Astrocyte (in vitro differentiated cells and primary cell): Measurements from ENCODE around the gene GAPT. TPM values are rescaled to one million over a fixed set of nuclear protein-coding genes. Genes with fewer than 3 reads are reported as not detected.
A peak's percentile ranks its signal among the peaks of the same experiment; 100 is the strongest.

Experiments used
- DNase-seq: peaks from one replicate; pipeline ENCODE4 v3.0.0-alpha.2; 2010; ENCODE audit warnings: low read depth
- FAIRE-seq: peaks from 2 replicates; lab custom pipeline; 2011; peaks lifted over from hg19 to GRCh38; lab: Jason Lieb, UNC
- H2AFZ ChIP-seq: 2 replicates; pipeline ENCODE4 v1.6.0; 2012; ENCODE audit warnings: low read depth, low read length, inconsistent platforms
- H3K27ac ChIP-seq: 2 replicates; pipeline ENCODE4 v1.5.1; 2011; ENCODE audit warnings: low read depth, low read length, inconsistent platforms
- H3K27me3 ChIP-seq: 2 replicates; pipeline ENCODE4 v1.6.0; 2011; ENCODE audit warnings: low read length, inconsistent platforms; ENCODE audit not compliant: insufficient read depth
- H3K36me3 ChIP-seq: 2 replicates; pipeline ENCODE4 v1.5.1; 2011; ENCODE audit warnings: low read length, inconsistent platforms; ENCODE audit not compliant: insufficient read depth
- H3K4me1 ChIP-seq: 2 replicates; pipeline ENCODE4 v1.5.1; 2011; ENCODE audit warnings: low read length, inconsistent platforms; ENCODE audit not compliant: insufficient read depth
- H3K4me2 ChIP-seq: 2 replicates; pipeline ENCODE4 v1.6.0; 2012; ENCODE audit warnings: low read length, inconsistent platforms
- H3K4me3 ChIP-seq: 2 replicates; pipeline ENCODE4 v1.5.1; 2011; ENCODE audit warnings: low read depth, mild to moderate bottlenecking, low read length, inconsistent platforms; ENCODE audit not compliant: insufficient read depth
- H3K79me2 ChIP-seq: 2 replicates; pipeline ENCODE4 v1.6.0; 2012; ENCODE audit warnings: mild to moderate bottlenecking, low read length, inconsistent platforms; ENCODE audit not compliant: insufficient read depth
- H3K9ac ChIP-seq: 2 replicates; pipeline ENCODE4 v1.6.0; 2012; ENCODE audit warnings: mild to moderate bottlenecking, low read length, inconsistent platforms
- H3K9me3 ChIP-seq: 2 replicates; pipeline ENCODE4 v1.5.1; 2012; ENCODE audit warnings: low read depth, mild to moderate bottlenecking, low read length, inconsistent platforms; ENCODE audit not compliant: insufficient read depth
- H4K20me1 ChIP-seq: 2 replicates; pipeline ENCODE4 v1.6.0; 2012; ENCODE audit warnings: low read length, inconsistent platforms; ENCODE audit not compliant: insufficient read depth
- H3K27ac Mint-ChIP-seq: one replicate; pipeline ENCODE4 v1.8.0; 2021; ENCODE audit warnings: mild to moderate bottlenecking, mixed read lengths; ENCODE audit not compliant: unreplicated experiment
- H3K27me3 Mint-ChIP-seq: one replicate; pipeline ENCODE4 v1.8.0; 2021; ENCODE audit warnings: low read depth, mixed read lengths; ENCODE audit not compliant: unreplicated experiment
- H3K36me3 Mint-ChIP-seq: one replicate; pipeline ENCODE4 v1.8.0; 2021; ENCODE audit warnings: low read depth, mixed read lengths; ENCODE audit not compliant: unreplicated experiment
- H3K4me1 Mint-ChIP-seq: one replicate; pipeline ENCODE4 v1.8.0; 2021; ENCODE audit warnings: low read depth, mixed read lengths; ENCODE audit not compliant: unreplicated experiment
- H3K4me3 Mint-ChIP-seq: one replicate; pipeline ENCODE4 v1.8.0; 2021; ENCODE audit warnings: mild to moderate bottlenecking, moderate library complexity, mixed read lengths; ENCODE audit not compliant: unreplicated experiment
- H3K9me3 Mint-ChIP-seq: one replicate; pipeline ENCODE4 v1.8.0; 2021; ENCODE audit warnings: mild to moderate bottlenecking, mixed read lengths; ENCODE audit not compliant: unreplicated experiment
- EZH2 ChIP-seq: IDR thresholded peaks from 2 replicates; pipeline ENCODE4 v1.6.1; 2012; ENCODE audit warnings: mild to moderate bottlenecking, low read length, inconsistent platforms; ENCODE audit not compliant: insufficient read depth
- total RNA-seq: library from RNA; stranded (reverse); gene quantifications from 2 replicates; pipeline ENCODE4 v1.2.1, GENCODE V29; 2021
- TF ChIP-seq, protein P1 (sequence below): IDR thresholded peaks from 2 replicates; pipeline ENCODE4 v1.5.1; 2011; ENCODE audit warnings: low read depth, mild to moderate bottlenecking, inconsistent platforms, low read length, moderate library complexity; ENCODE audit not compliant: insufficient read depth

The GAPT gene
- total RNA-seq, 1 donor from 2014 or later, result not detected

DNA sequence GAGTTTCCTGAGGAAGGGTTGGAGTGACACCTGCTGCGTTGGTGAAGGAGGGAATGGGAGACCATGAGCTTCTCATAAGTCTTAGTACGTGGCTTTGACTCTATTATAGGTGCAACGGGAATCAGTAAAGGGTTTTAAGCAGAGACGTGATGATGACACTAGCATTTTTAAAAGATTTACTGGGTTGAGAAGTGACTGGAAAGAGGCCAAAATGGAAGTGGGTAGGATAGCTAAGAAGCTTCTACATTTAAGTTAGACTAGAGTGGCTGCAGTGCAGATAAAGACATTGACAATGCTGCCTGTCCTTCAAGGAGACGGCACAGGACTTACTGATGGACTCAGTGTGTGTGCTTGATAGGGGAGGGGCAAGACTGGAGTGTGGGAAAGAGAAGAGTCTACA, 6.2 kb downstream of the GAPT start:
- Mint-ChIP-seq H3K27me3 (no peaks in the 10 kb centered on the region), H3K9me3 (no peaks in the 10 kb centered on the region), H3K36me3 (no peaks in the 10 kb centered on the region), H3K4me3 (no peak overlapping the region), H3K27ac (no peak overlapping the region), H3K4me1 (peaks cover 1% of the 10 kb centered on the region)
- no peaks in the 10 kb centered on the region for H3K36me3 ChIP-seq
- H4K20me1 ChIP-seq, result no peaks in the 10 kb centered on the region
- no peak overlapping the region for H3K9ac ChIP-seq
- H3K79me2 ChIP-seq, result no peaks in the 10 kb centered on the region
- H3K27ac ChIP-seq, result no peak overlapping the region
- no peaks in the 10 kb centered on the region for H3K4me1 ChIP-seq
- no peak for DNase-seq
- FAIRE-seq, result no peak
- H3K4me2 ChIP-seq, result no peak overlapping the region
- H2AFZ ChIP-seq, result no peak overlapping the region
- H3K9me3 ChIP-seq, result no peaks in the 10 kb centered on the region
- TF ChIP-seq, protein P1, sequence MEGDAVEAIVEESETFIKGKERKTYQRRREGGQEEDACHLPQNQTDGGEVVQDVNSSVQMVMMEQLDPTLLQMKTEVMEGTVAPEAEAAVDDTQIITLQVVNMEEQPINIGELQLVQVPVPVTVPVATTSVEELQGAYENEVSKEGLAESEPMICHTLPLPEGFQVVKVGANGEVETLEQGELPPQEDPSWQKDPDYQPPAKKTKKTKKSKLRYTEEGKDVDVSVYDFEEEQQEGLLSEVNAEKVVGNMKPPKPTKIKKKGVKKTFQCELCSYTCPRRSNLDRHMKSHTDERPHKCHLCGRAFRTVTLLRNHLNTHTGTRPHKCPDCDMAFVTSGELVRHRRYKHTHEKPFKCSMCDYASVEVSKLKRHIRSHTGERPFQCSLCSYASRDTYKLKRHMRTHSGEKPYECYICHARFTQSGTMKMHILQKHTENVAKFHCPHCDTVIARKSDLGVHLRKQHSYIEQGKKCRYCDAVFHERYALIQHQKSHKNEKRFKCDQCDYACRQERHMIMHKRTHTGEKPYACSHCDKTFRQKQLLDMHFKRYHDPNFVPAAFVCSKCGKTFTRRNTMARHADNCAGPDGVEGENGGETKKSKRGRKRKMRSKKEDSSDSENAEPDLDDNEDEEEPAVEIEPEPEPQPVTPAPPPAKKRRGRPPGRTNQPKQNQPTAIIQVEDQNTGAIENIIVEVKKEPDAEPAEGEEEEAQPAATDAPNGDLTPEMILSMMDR, result no peak
- TF ChIP-seq EZH2, result no peak
- H3K4me3 ChIP-seq, result no peak overlapping the region
- H3K27me3 ChIP-seq, result no peaks in the 10 kb centered on the region

DNA sequence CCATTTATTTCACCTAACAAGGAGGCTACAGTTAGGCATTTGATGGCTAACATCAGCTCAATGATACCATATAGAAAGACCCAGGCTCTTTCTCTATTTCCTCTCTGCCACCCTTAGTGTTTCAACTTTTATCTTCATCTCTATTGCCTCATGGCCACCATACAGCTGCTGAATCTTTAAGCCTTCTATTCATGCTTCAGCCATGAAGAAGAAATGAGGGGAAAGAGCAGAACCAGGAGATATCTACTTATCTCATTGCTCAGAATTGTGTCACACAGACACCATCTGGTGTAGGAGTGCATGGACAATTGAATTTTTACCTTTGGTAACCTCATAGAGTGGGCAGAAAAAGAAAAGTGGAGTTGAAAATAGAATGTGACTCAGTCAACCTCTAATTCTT, 6.7 kb downstream of the GAPT start:
- Mint-ChIP-seq H3K27ac (no peak overlapping the region), H3K9me3 (no peaks in the 10 kb centered on the region), H3K36me3 (no peaks in the 10 kb centered on the region), H3K4me3 (no peak overlapping the region), H3K27me3 (no peaks in the 10 kb centered on the region), H3K4me1 (peaks cover 1% of the 10 kb centered on the region)
- Histone ChIP-seq H3K9ac (no peak overlapping the region), H3K4me3 (no peak overlapping the region), H4K20me1 (no peaks in the 10 kb centered on the region), H2AFZ (no peak overlapping the region), H3K27ac (no peak overlapping the region), H3K36me3 (no peaks in the 10 kb centered on the region), H3K27me3 (no peaks in the 10 kb centered on the region), H3K4me2 (no peak overlapping the region), H3K9me3 (no peaks in the 10 kb centered on the region), H3K4me1 (no peaks in the 10 kb centered on the region), H3K79me2 (no peaks in the 10 kb centered on the region)
- no peak for TF ChIP-seq EZH2
- TF ChIP-seq, protein P1, result no peak
- DNase-seq (no peak), FAIRE-seq (no peak)

DNA sequence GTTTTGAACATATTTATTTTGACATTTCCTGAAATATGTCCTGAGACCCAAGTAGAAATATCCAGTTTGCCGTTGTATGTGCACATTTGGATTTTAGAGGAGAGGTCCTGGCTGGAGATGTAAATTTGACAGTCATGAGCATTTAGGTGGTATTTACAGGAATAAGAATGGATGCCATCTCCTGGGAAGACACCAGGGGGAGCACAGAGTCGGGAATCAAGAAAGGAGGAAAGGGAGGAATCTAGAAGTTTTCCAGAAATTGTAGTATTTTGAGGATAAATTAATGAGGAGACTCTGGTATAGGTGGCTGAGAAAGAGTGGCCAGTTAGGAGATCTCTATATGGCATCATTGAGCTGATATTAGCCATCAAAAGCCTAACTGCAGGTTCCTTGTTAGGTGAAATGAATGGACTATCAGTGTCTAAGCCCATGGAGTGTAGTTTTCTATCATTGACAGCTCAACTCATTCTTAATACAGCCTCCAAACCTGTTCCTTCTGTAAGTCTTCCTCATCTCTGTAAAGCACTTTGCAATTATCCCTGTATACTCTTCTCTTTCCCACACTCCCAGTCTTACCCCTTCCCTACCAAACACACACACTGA, 7.2 kb downstream of the GAPT start:
- Histone ChIP-seq H3K4me2 (no peak overlapping the region), H2AFZ (no peak overlapping the region), H3K4me1 (no peaks in the 10 kb centered on the region), H3K9ac (no peak overlapping the region), H3K27me3 (no peaks in the 10 kb centered on the region), H3K79me2 (no peaks in the 10 kb centered on the region), H3K36me3 (no peaks in the 10 kb centered on the region), H3K27ac (no peak overlapping the region), H3K9me3 (no peaks in the 10 kb centered on the region), H3K4me3 (no peak overlapping the region), H4K20me1 (no peaks in the 10 kb centered on the region)
- H3K4me1 Mint-ChIP-seq, result peaks cover 1% of the 10 kb centered on the region
- no peak for FAIRE-seq
- no peaks in the 10 kb centered on the region for H3K36me3 Mint-ChIP-seq
- DNase-seq, result peak; percentile 3
- H3K9me3 Mint-ChIP-seq, result no peaks in the 10 kb centered on the region
- no peak overlapping the region for H3K27ac Mint-ChIP-seq
- no peak overlapping the region for H3K4me3 Mint-ChIP-seq
- TF ChIP-seq, protein P1, result peak; percentile 84
- no peak for TF ChIP-seq EZH2
- H3K27me3 Mint-ChIP-seq, result no peaks in the 10 kb centered on the region
